ENCODE results near the gene GLI2. TPM values are rescaled to one million over a fixed set of nuclear protein-coding genes. Genes with fewer than 3 reads are reported as not detected.

The GLI2 gene
- total and polyA plus RNA-seq, 12 donors, result 0.37 to 1.7 (median 1.0) TPM

- Histone ChIP-seq H3K27ac (no peak overlapping the region), H3K27me3 (peaks cover 4 to 100% (median 96%) of the 10 kb centered on the region in 7 donors), H3K4me1 (peaks cover 2 to 27% (median 12%) of the 10 kb centered on the region in 9 donors), H3K9me3 (no peaks in the 10 kb centered on the region), H3K36me3 (no peaks in the 10 kb centered on the region), H3K4me3 (no peak overlapping the region)
- no peak for DNase-seq
- WGBS, 2 donors, result 68 to 73% methylated on average over 10 of the region's 10 CpGs
- TF ChIP-seq CTCF (IDR thresholded peaks at IDR 0.05), result no peak
- intact Hi-C loops (cut with DNase I), result loop anchor here in 5 of 10 donors (10.0 kb wide), 3 partner anchors 126 to 216 kb away; no protein-coding TSS in a partner anchor
- ATAC-seq, result no peak
Observed at GRCh38 chr2:120738786-120739437, 3.2 kb downstream of the GLI2 start.

- no peaks in the 10 kb centered on the region for H3K9me3 ChIP-seq
- 73 to 82% methylated on average over 8 of the region's 8 CpGs for WGBS, 2 donors
- peaks cover 2 to 27% (median 12%) of the 10 kb centered on the region in 9 donors for H3K4me1 ChIP-seq
- no peak for DNase-seq
- intact Hi-C loops (cut with DNase I), result loop anchor here in 6 of 10 donors (10.0 kb wide), 4 partner anchors 125 to 215 kb away; no protein-coding TSS in a partner anchor
- peaks cover 4 to 96% (median 93%) of the 10 kb centered on the region in 7 donors for H3K27me3 ChIP-seq
- no peak for TF ChIP-seq CTCF (IDR thresholded peaks at IDR 0.05)
- no peak overlapping the region for H3K4me3 ChIP-seq
- H3K27ac ChIP-seq, result no peak overlapping the region
- ATAC-seq, result no peak
- no peaks in the 10 kb centered on the region for H3K36me3 ChIP-seq
Observed at GRCh38 chr2:120739438-120740090, 3.9 kb downstream of the GLI2 start.

GRCh38 chr2:120740375-120740764 is 4.7 kb downstream of the GLI2 start:
- DNase-seq, result no peak
- WGBS, 2 donors, result 80 to 84% methylated on average over 8 of the region's 8 CpGs
- H3K27me3 ChIP-seq, result peaks cover 4 to 93% (median 89%) of the 10 kb centered on the region in 7 donors
- no peak for TF ChIP-seq CTCF (IDR thresholded peaks at IDR 0.05)
- no peaks in the 10 kb centered on the region for H3K9me3 ChIP-seq
- no peaks in the 10 kb centered on the region for H3K36me3 ChIP-seq
- no peak for ATAC-seq
- intact Hi-C loops (cut with DNase I), result loop anchor here in 1 of 10 donors (10.0 kb wide), 1 partner anchor 204 kb away; no protein-coding TSS in a partner anchor
- H3K4me3 ChIP-seq, result peak overlapping the region in 1 of 10 donors; percentile 37
- H3K27ac ChIP-seq, result no peak overlapping the region
- peaks cover 2 to 23% (median 12%) of the 10 kb centered on the region in 9 donors for H3K4me1 ChIP-seq

DNA sequence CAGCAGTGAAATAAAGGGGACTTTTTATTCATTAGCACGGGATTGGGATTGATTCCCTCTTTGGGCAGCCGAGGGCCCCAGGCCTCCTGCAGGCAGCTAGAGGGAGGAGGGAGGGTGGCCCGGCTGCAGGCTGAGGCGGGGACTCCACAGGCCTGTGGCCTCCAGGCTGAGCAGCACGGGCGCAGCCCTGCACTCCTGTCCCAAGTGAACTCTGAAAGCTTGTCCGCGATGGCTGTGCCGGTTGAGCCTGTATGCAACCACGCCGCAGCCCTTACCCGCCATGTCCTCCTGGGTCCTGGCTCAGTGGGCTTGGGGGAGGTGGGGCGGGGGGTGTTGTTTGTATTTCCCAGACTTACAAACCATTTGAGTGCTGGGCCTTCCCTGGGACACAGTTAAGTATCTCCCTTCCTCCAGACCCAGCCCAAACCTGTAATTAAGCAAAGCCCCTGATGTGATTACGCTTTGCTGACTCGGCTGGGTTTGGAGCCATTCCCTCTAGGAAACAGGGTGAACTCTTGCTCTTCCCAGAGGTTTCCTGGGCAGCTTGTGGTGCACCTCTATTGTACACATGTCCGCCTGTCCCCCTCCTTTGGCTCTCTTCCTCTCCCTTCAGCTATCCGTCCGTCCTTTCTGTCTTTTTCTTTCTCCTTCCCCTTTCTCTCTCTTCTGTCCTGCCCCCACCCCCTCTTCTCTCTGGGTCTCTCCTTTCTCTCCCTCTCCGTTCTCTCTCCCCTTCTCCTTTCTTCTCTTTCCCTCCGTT is 5.3 kb downstream of the GLI2 start:
- Histone ChIP-seq H3K4me3 (peak overlapping the region in 7 of 10 donors; percentile 37 to 48 (median 40)), H3K9me3 (no peaks in the 10 kb centered on the region), H3K36me3 (no peaks in the 10 kb centered on the region), H3K27ac (peak overlapping the region in 6 of 10 donors; percentile 9 to 64 (median 48)), H3K4me1 (peaks cover 2 to 23% (median 11%) of the 10 kb centered on the region in 9 donors), H3K27me3 (peaks cover 4 to 94% (median 84%) of the 10 kb centered on the region in 7 donors)
- WGBS, 2 donors, result 55 to 59% methylated on average over 20 of the region's 20 CpGs
- TF ChIP-seq CTCF (IDR thresholded peaks at IDR 0.05), result no peak
- intact Hi-C loops (cut with DNase I), result loop anchor here in 1 of 10 donors (10.0 kb wide), 1 partner anchor 204 kb away; no protein-coding TSS in a partner anchor
- DNase-seq (no peak), ATAC-seq (peak in 3 of 8 donors; percentile 24 to 27 (median 25))

All from heart right ventricle (tissue), 16 donors.